Osteoblast (primary cell): Measurements from ENCODE around the gene C15orf39. TPM values are rescaled to one million over a fixed set of nuclear protein-coding genes. Genes with fewer than 3 reads are reported as not detected.
A peak's percentile ranks its signal among the peaks of the same experiment; 100 is the strongest.
"Not testable (repeated sequence)": the region's sequence is repeated elsewhere in the genome, so short reads cannot be mapped to it uniquely, and the experiment has no call there.

Source experiments
- DNase-seq: peaks from one replicate; pipeline ENCODE4 v3.0.0; 2011; ENCODE audit warnings: low spot score, mixed read lengths; ENCODE audit not compliant: insufficient read length; ENCODE audit errors: missing footprints
- H2AFZ ChIP-seq: 2 replicates; pipeline ENCODE4 v1.6.0; 2011; ENCODE audit warnings: mild to moderate bottlenecking, low read length
- H3K27ac ChIP-seq: 2 replicates; pipeline ENCODE4 v1.5.1; 2011; ENCODE audit warnings: mild to moderate bottlenecking, low read depth, low read length, moderate library complexity
- H3K27me3 ChIP-seq: 2 replicates; pipeline ENCODE4 v1.6.0; 2012; ENCODE audit warnings: mild to moderate bottlenecking, control low read depth, inconsistent platforms, low read length, moderate library complexity; ENCODE audit not compliant: insufficient read depth
- H3K36me3 ChIP-seq: 2 replicates; pipeline ENCODE4 v1.5.1; 2011; ENCODE audit warnings: mild to moderate bottlenecking, low read length, control low read depth, moderate library complexity; ENCODE audit not compliant: insufficient read depth
- H3K4me1 ChIP-seq: 2 replicates; pipeline ENCODE4 v1.5.1; 2011; ENCODE audit warnings: mild to moderate bottlenecking, low read length, control low read depth, moderate library complexity; ENCODE audit not compliant: insufficient read depth
- H3K4me2 ChIP-seq: 2 replicates; pipeline ENCODE4 v1.6.0; 2011; ENCODE audit warnings: mild to moderate bottlenecking, low read length; ENCODE audit not compliant: insufficient read depth
- H3K4me3 ChIP-seq: fragments of 200-600 bp; sonication (generic); 3 replicates; pipeline ENCODE4 v1.5.1; 2012; ENCODE audit warnings: mild to moderate bottlenecking, low read length, inconsistent platforms; ENCODE audit not compliant: insufficient read depth
- H3K79me2 ChIP-seq: 2 replicates; pipeline ENCODE4 v1.6.0; 2012; ENCODE audit warnings: mild to moderate bottlenecking, low read length, control low read depth, inconsistent platforms; ENCODE audit not compliant: insufficient read depth
- H3K9me3 ChIP-seq: 2 replicates; pipeline ENCODE4 v1.5.1; 2011; ENCODE audit warnings: low read depth, low read length, control low read depth
- H4K20me1 ChIP-seq: 2 replicates; pipeline ENCODE4 v1.6.0; 2012; ENCODE audit warnings: mild to moderate bottlenecking, low read length, control low read depth; ENCODE audit not compliant: insufficient read depth
- CTCF ChIP-seq: IDR thresholded peaks from 2 replicates; pipeline ENCODE4 v1.5.1; 2011; ENCODE audit warnings: mild to moderate bottlenecking, low read depth, low read length, moderate library complexity; ENCODE audit errors: extremely low read depth
- total RNA-seq: library from RNA; depleted of rRNA; stranded (reverse); fragments of >200 nt; gene quantifications from 2 replicates; pipeline ENCODE4 v1.2.3, GENCODE V29; 2012

Gene C15orf39
- total RNA-seq, 1 donor: 6.5 TPM

- Histone ChIP-seq H3K4me3 (no peak overlapping the region), H3K27ac (no peak overlapping the region), H3K27me3 (peaks cover 60% of the 10 kb centered on the region), H4K20me1 (no peaks in the 10 kb centered on the region), H3K4me1 (no peaks in the 10 kb centered on the region), H3K4me2 (no peak overlapping the region), H3K9me3 (no peaks in the 10 kb centered on the region), H3K79me2 (no peaks in the 10 kb centered on the region), H3K36me3 (no peaks in the 10 kb centered on the region), H2AFZ (no peak overlapping the region)
- peak; percentile 74 for DNase-seq
- TF ChIP-seq CTCF: no peak
Measured at GRCh38 chr15:75235760-75236729, 34.4 kb downstream of the C15orf39 start.

GRCh38 chr15:75237316-75237982 lies 35.8 kb downstream of the C15orf39 start:
- H2AFZ ChIP-seq: no peak overlapping the region
- no peak for TF ChIP-seq CTCF
- H3K4me1 ChIP-seq: no peaks in the 10 kb centered on the region

GRCh38 chr15:75238150-75238549 lies 36.5 kb downstream of the C15orf39 start:
- H3K4me3 ChIP-seq: no peak overlapping the region
- H3K9me3 ChIP-seq: no peaks in the 10 kb centered on the region
- no peaks in the 10 kb centered on the region for H3K36me3 ChIP-seq
- H3K4me1 ChIP-seq: no peaks in the 10 kb centered on the region
- H2AFZ ChIP-seq: no peak overlapping the region
- no peaks in the 10 kb centered on the region for H4K20me1 ChIP-seq
- TF ChIP-seq CTCF: no peak
- no peak overlapping the region for H3K4me2 ChIP-seq
- no peak overlapping the region for H3K27ac ChIP-seq
- peaks cover 48% of the 10 kb centered on the region for H3K27me3 ChIP-seq
- no peaks in the 10 kb centered on the region for H3K79me2 ChIP-seq
- peak; percentile 66 for DNase-seq

More at GRCh38 chr15:75237316-75237982, 35.8 kb downstream of the C15orf39 start:
- H3K4me2 ChIP-seq: no peak overlapping the region
- H3K79me2 ChIP-seq: no peaks in the 10 kb centered on the region
- no peak for DNase-seq
- no peaks in the 10 kb centered on the region for H3K9me3 ChIP-seq
- no peaks in the 10 kb centered on the region for H3K36me3 ChIP-seq
- no peak overlapping the region for H3K4me3 ChIP-seq
- H3K27ac ChIP-seq: no peak overlapping the region
- H4K20me1 ChIP-seq: no peaks in the 10 kb centered on the region
- H3K27me3 ChIP-seq: peaks cover 54% of the 10 kb centered on the region

GRCh38 chr15:75245741-75246140 lies 44.1 kb downstream of the C15orf39 start:
- not testable (repeated sequence) for H3K27ac ChIP-seq, H3K4me2 ChIP-seq, H3K4me3 ChIP-seq, H2AFZ ChIP-seq, H3K79me2 ChIP-seq, H4K20me1 ChIP-seq, H3K9me3 ChIP-seq, DNase-seq, H3K36me3 ChIP-seq, H3K4me1 ChIP-seq
- H3K27me3 ChIP-seq: peaks cover 50% of the 10 kb centered on the region

GRCh38 chr15:75248991-75249390 lies 47.3 kb downstream of the C15orf39 start:
- not testable (repeated sequence) for H3K36me3 ChIP-seq, H3K4me3 ChIP-seq, H2AFZ ChIP-seq, H3K4me2 ChIP-seq, DNase-seq, H3K79me2 ChIP-seq, H4K20me1 ChIP-seq, H3K27ac ChIP-seq, H3K4me1 ChIP-seq, H3K9me3 ChIP-seq
- H3K27me3 ChIP-seq: peaks cover 64% of the 10 kb centered on the region
